Neural cell (in vitro differentiated cells): ENCODE results near the gene CIT. TPM values are rescaled to one million over a fixed set of nuclear protein-coding genes. Genes with fewer than 3 reads are reported as not detected.

Experiments used
- H2AFZ ChIP-seq: fragments of 200-600, 300-800 bp; sonication (generic), shearing (Covaris generic); 2 replicates; pipeline ENCODE4 v1.6.0; 2014; ENCODE audit warnings: low read depth, mild to moderate bottlenecking, antibody characterized with exemption, low read length, moderate library complexity
- H3F3A ChIP-seq: fragments of 200-600 bp; shearing (Covaris generic); 2 replicates; pipeline ENCODE4 v1.6.1; 2016; ENCODE audit warnings: mild to moderate bottlenecking, moderate library complexity, mixed read lengths, antibody characterized with exemption, low read length; ENCODE audit not compliant: insufficient read depth, poor library complexity, severe bottlenecking
- H3K27ac ChIP-seq: fragments of 200-600, 300-800 bp; sonication (generic), shearing (Covaris generic); 2 replicates; pipeline ENCODE4 v1.5.1; 2014; ENCODE audit warnings: mild to moderate bottlenecking, low read length, moderate library complexity
- H3K27me3 ChIP-seq: fragments of 300-800, 200-600 bp; sonication (generic), shearing (Covaris generic); 2 replicates; pipeline ENCODE4 v1.6.0; 2014; ENCODE audit warnings: mild to moderate bottlenecking, low read depth, low read length, moderate library complexity; ENCODE audit not compliant: insufficient read depth
- H3K36me3 ChIP-seq: fragments of 300-800, 200-600 bp; sonication (generic), shearing (Covaris generic); 2 replicates; pipeline ENCODE4 v1.5.1; 2014; ENCODE audit warnings: mild to moderate bottlenecking, antibody characterized with exemption, low read length, moderate library complexity; ENCODE audit not compliant: insufficient read depth
- H3K4me2 ChIP-seq: fragments of 300-800, 200-600 bp; sonication (generic), shearing (Covaris generic); 2 replicates; pipeline ENCODE4 v1.6.0; 2014; ENCODE audit warnings: mild to moderate bottlenecking, low read length
- H3K4me3 ChIP-seq: fragments of 300-800, 200-600 bp; sonication (generic), shearing (Covaris generic); 2 replicates; pipeline ENCODE4 v1.5.1; 2014; ENCODE audit warnings: mild to moderate bottlenecking, low read length, moderate library complexity
- H3K79me2 ChIP-seq: fragments of 200-600 bp; shearing (Covaris generic); replicated peaks from 2 replicates; pipeline ENCODE4 v1.6.0; 2014; ENCODE audit warnings: mild to moderate bottlenecking, low read length, moderate library complexity; ENCODE audit not compliant: insufficient read depth
- H3K9ac ChIP-seq: fragments of 300-800, 200-600 bp; sonication (generic), shearing (Covaris generic); 2 replicates; pipeline ENCODE4 v1.6.1; 2016; ENCODE audit warnings: mild to moderate bottlenecking, low read length, mixed read lengths
- H3K9me2 ChIP-seq: fragments of 200-600 bp; shearing (Covaris generic); 2 replicates; pipeline ENCODE4 v1.6.1; 2016; ENCODE audit warnings: mild to moderate bottlenecking, low read length, mixed read lengths; ENCODE audit not compliant: insufficient read depth
- H3K9me3 ChIP-seq: fragments of 200-600, 300-800 bp; sonication (generic), shearing (Covaris generic); 2 replicates; pipeline ENCODE4 v1.6.1; 2016; ENCODE audit warnings: mild to moderate bottlenecking, mixed run types, low read length, moderate library complexity, mixed read lengths
- H4K20me1 ChIP-seq: fragments of 200-600 bp; shearing (Covaris generic); 2 replicates; pipeline ENCODE4 v1.6.1; 2016; ENCODE audit warnings: mild to moderate bottlenecking, mixed run types; ENCODE audit not compliant: insufficient read depth
- CTCF ChIP-seq: fragments of 450-650 bp; IDR thresholded peaks from 2 replicates; pipeline ENCODE4 v1.5.1; 2014; ENCODE audit warnings: antibody characterized with exemption, mild to moderate bottlenecking, moderate library complexity; ENCODE audit not compliant: poor library complexity, severe bottlenecking
- EP300 ChIP-seq: fragments of 450-650 bp; conservative IDR thresholded peaks from 2 replicates; pipeline ENCODE4 v1.6.1; 2014; ENCODE audit warnings: antibody characterized with exemption, mild to moderate bottlenecking, moderate library complexity; ENCODE audit not compliant: poor library complexity, severe bottlenecking
- EZH2 ChIP-seq: fragments of 200-600, 300-800 bp; shearing (Covaris generic), sonication (generic); IDR thresholded peaks from 2 replicates; pipeline ENCODE4 v1.6.1; 2014; ENCODE audit warnings: antibody characterized with exemption, low read length, borderline replicate concordance, mild to moderate bottlenecking; ENCODE audit not compliant: insufficient read depth, poor library complexity, severe bottlenecking
- MXI1 ChIP-seq: fragments of 450-650 bp; conservative IDR thresholded peaks from 2 replicates; pipeline ENCODE4 v1.6.1; 2014; ENCODE audit warnings: antibody characterized with exemption, mild to moderate bottlenecking; ENCODE audit not compliant: poor library complexity, severe bottlenecking
- POLR2AphosphoS5 ChIP-seq: IDR thresholded peaks from 2 replicates; pipeline ENCODE4 v1.6.1; 2012
- RAD21 ChIP-seq: fragments of 450-650 bp; conservative IDR thresholded peaks from 2 replicates; pipeline ENCODE4 v1.6.1; 2014; ENCODE audit warnings: antibody characterized with exemption, mild to moderate bottlenecking, moderate library complexity
- SMC3 ChIP-seq: fragments of 450-650 bp; conservative IDR thresholded peaks from 2 replicates; pipeline ENCODE4 v1.6.1; 2014; ENCODE audit warnings: antibody characterized with exemption, mild to moderate bottlenecking, moderate library complexity; ENCODE audit not compliant: poor library complexity
- TAF1 ChIP-seq: IDR thresholded peaks from 2 replicates; pipeline ENCODE4 v1.6.1; 2012; ENCODE audit warnings: low read depth
- polyA plus RNA-seq: library from polyadenylated mRNA; depleted of rRNA; stranded (reverse); fragments of >200 nt; gene quantifications from 2 replicates; pipeline ENCODE4 v1.2.3, GENCODE V29; 2014
- TF ChIP-seq, protein P1 (sequence below): IDR thresholded peaks from 2 replicates; pipeline ENCODE4 v1.6.1; 2012; ENCODE audit warnings: borderline replicate concordance

CIT gene
- polyA plus RNA-seq, 1 donor from 2014 or later = 3.3 TPM

GRCh38 chr12:119859241-119859640 lies 17.9 kb downstream of the CIT start:
- Histone ChIP-seq H3K27ac (no peak overlapping the region), H3K9ac (no peak overlapping the region), H2AFZ (no peak overlapping the region), H3K4me3 (no peak overlapping the region), H3K9me2 (no peaks in the 10 kb centered on the region), H3K9me3 (no peaks in the 10 kb centered on the region), H3F3A (no peaks in the 10 kb centered on the region), H3K4me2 (no peak overlapping the region), H4K20me1 (no peaks in the 10 kb centered on the region), H3K36me3 (no peaks in the 10 kb centered on the region), H3K79me2 (no peaks in the 10 kb centered on the region), H3K27me3 (no peaks in the 10 kb centered on the region)
- TF ChIP-seq SMC3 = no peak
- no peak for TF ChIP-seq EZH2
- TF ChIP-seq RAD21 = no peak

- Histone ChIP-seq H3K4me3 (no peak overlapping the region), H3K4me2 (no peak overlapping the region), H4K20me1 (no peaks in the 10 kb centered on the region), H3K27me3 (no peaks in the 10 kb centered on the region), H3F3A (no peaks in the 10 kb centered on the region), H3K27ac (no peak overlapping the region), H3K79me2 (no peaks in the 10 kb centered on the region), H3K9me2 (no peaks in the 10 kb centered on the region), H3K9ac (no peak overlapping the region), H3K9me3 (no peaks in the 10 kb centered on the region), H2AFZ (no peak overlapping the region), H3K36me3 (no peaks in the 10 kb centered on the region)
- TF ChIP-seq RAD21 (no peak), EP300 (no peak), POLR2AphosphoS5 (no peak), TAF1 (no peak), EZH2 (no peak), SMC3 (no peak), CTCF (no peak), MXI1 (no peak)
- TF ChIP-seq, protein P1, sequence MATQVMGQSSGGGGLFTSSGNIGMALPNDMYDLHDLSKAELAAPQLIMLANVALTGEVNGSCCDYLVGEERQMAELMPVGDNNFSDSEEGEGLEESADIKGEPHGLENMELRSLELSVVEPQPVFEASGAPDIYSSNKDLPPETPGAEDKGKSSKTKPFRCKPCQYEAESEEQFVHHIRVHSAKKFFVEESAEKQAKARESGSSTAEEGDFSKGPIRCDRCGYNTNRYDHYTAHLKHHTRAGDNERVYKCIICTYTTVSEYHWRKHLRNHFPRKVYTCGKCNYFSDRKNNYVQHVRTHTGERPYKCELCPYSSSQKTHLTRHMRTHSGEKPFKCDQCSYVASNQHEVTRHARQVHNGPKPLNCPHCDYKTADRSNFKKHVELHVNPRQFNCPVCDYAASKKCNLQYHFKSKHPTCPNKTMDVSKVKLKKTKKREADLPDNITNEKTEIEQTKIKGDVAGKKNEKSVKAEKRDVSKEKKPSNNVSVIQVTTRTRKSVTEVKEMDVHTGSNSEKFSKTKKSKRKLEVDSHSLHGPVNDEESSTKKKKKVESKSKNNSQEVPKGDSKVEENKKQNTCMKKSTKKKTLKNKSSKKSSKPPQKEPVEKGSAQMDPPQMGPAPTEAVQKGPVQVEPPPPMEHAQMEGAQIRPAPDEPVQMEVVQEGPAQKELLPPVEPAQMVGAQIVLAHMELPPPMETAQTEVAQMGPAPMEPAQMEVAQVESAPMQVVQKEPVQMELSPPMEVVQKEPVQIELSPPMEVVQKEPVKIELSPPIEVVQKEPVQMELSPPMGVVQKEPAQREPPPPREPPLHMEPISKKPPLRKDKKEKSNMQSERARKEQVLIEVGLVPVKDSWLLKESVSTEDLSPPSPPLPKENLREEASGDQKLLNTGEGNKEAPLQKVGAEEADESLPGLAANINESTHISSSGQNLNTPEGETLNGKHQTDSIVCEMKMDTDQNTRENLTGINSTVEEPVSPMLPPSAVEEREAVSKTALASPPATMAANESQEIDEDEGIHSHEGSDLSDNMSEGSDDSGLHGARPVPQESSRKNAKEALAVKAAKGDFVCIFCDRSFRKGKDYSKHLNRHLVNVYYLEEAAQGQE = no peak
Measured at GRCh38 chr12:119857041-119857591, 20.0 kb downstream of the CIT start.
